Panc1 (cell line): ENCODE results near the gene CHST8.

Experiments
- CTCF ChIP-seq: fragments of 450-650 bp; IDR thresholded peaks from 2 replicates; pipeline ENCODE4 v1.5.1; 2017; ENCODE audit warnings: mild to moderate bottlenecking
- POLR2AphosphoS5 ChIP-seq: IDR thresholded peaks from 2 replicates; pipeline ENCODE4 v1.6.1; 2012; ENCODE audit warnings: mild to moderate bottlenecking, low read depth, low read length, moderate library complexity
- REST ChIP-seq, 2 experiments: IDR thresholded peaks; 2 replicates each; pipeline ENCODE4 v1.6.1; 2011 to 2012; ENCODE audit warnings: low read depth in 2 of 2, control low read depth in 1 of 2, low read length in 1 of 2, mild to moderate bottlenecking in 1 of 2, moderate library complexity in 1 of 2; ENCODE audit not compliant: insufficient read depth in 1 of 2
- SIN3A ChIP-seq: IDR thresholded peaks from 2 replicates; pipeline ENCODE4 v1.6.1; 2012; ENCODE audit warnings: low read depth, mild to moderate bottlenecking, low read length, moderate library complexity, borderline replicate concordance; ENCODE audit not compliant: insufficient read depth
- TCF7L2 ChIP-seq: IDR thresholded peaks from 2 replicates; pipeline ENCODE4 v1.6.1; 2011; ENCODE audit warnings: mild to moderate bottlenecking, low read depth, low read length, inconsistent platforms

GRCh38 chr19:33653684-33654083 lies 31.9 kb downstream of the CHST8 start:
- no peak for TF ChIP-seq POLR2AphosphoS5
- TF ChIP-seq CTCF = no peak
- TF ChIP-seq SIN3A = no peak
- TF ChIP-seq REST (IDR thresholded peaks at IDR 0.05; ENCODE audit: insufficient read depth in 1 of 2, low read depth in 2 of 2, low read length in 1 of 2) = no peak
- TF ChIP-seq TCF7L2 = no peak
